GM12878 (cell line): ENCODE measurements around the gene NPM1. TPM values are rescaled to one million over a fixed set of nuclear protein-coding genes. Genes with fewer than 3 reads are reported as not detected.

Source experiments
- ATAC-seq: fragments of 200-7000 bp; cut with Tn5 transposase; 3 replicates; pipeline ENCODE4 v1.9.1; 2020; ENCODE audit warnings: mild to moderate bottlenecking, moderate library complexity
- BruUV-seq: library from RNA; stranded (reverse); fragments of 400-500 nt; replicated peaks from 2 replicates; lab custom pipeline; 2021; lab: Mats Ljungman, UMichigan
- CTCF ChIA-PET: fragments of 300-600 bp; sonication (Branson Sonifier 250); formaldehyde crosslinking; extraction: SDS; loops from one replicate; lab custom pipeline; 2021; ENCODE audit warnings: inconsistent platforms; lab: Yijun Ruan, JAX
- POLR2A ChIA-PET: fragments of 350-600 bp; formaldehyde crosslinking; extraction: SDS; loops from one replicate; lab custom pipeline; 2021; ENCODE audit warnings: inconsistent platforms; lab: Charles Lee
- RAD21 ChIA-PET: fragments of 300-600 bp; sonication (Branson Sonifier 250); formaldehyde crosslinking; loops from one replicate; lab custom pipeline; 2023; ENCODE audit warnings: antibody characterized with exemption; ENCODE audit not compliant: unreplicated experiment; lab: Charles Lee
- SMC1A ChIA-PET: fragments of 300-600 bp; sonication (Branson Sonifier 250); formaldehyde crosslinking; loops from one replicate; lab custom pipeline; 2023; ENCODE audit not compliant: unreplicated experiment, uncharacterized antibody; lab: Charles Lee
- DNase-seq: peaks from one replicate; pipeline ENCODE4 v3.0.0-alpha.2; 2011; ENCODE audit warnings: low read depth, low spot score
- FAIRE-seq: peaks from 3 replicates; lab custom pipeline; 2011; peaks lifted over from hg19 to GRCh38; lab: Jason Lieb, UNC
- H2AFZ ChIP-seq: 2 replicates; pipeline ENCODE4 v1.6.0; 2011; ENCODE audit warnings: low read depth, low read length, control low read depth; ENCODE audit not compliant: control insufficient read depth
- H3K27ac ChIP-seq: 2 replicates; pipeline ENCODE4 v1.5.1; 2011; ENCODE audit warnings: control low read depth; ENCODE audit not compliant: control insufficient read depth, insufficient read depth
- H3K27me3 ChIP-seq, 2 experiments: replicated peaks in 1 of 2; 2 replicates each; pipeline versions ENCODE4 v1.6.0 to v1.6.1; 2011; ENCODE audit warnings: low read length in 1 of 2; ENCODE audit not compliant: control insufficient read depth in 2 of 2, insufficient read depth in 2 of 2
- H3K36me3 ChIP-seq, 2 experiments: 2 replicates each; pipeline ENCODE4 v1.5.1; 2011; ENCODE audit warnings: low read length in 1 of 2; ENCODE audit not compliant: control insufficient read depth in 2 of 2, insufficient read depth in 2 of 2
- H3K4me1 ChIP-seq: 2 replicates; pipeline ENCODE4 v1.6.1; 2011; ENCODE audit warnings: mild to moderate bottlenecking, low read length, moderate library complexity, mixed read lengths; ENCODE audit not compliant: control insufficient read depth, insufficient read depth
- H3K4me2 ChIP-seq: 2 replicates; pipeline ENCODE4 v1.6.0; 2011; ENCODE audit warnings: control low read depth; ENCODE audit not compliant: control insufficient read depth, insufficient read depth
- H3K4me3 ChIP-seq: fragments of 200-600 bp; sonication (generic); 2 replicates; pipeline ENCODE4 v1.5.1; 2016
- H3K79me2 ChIP-seq: 2 replicates; pipeline ENCODE4 v1.6.0; 2011; ENCODE audit warnings: low read length; ENCODE audit not compliant: control insufficient read depth, insufficient read depth
- H3K9ac ChIP-seq: 2 replicates; pipeline ENCODE4 v1.8.0; 2011; ENCODE audit warnings: low read length, control low read depth, mixed read lengths; ENCODE audit not compliant: control insufficient read depth, insufficient read depth
- H3K9me3 ChIP-seq: replicated peaks from 3 replicates; pipeline ENCODE4 v1.5.1; 2011; ENCODE audit warnings: mild to moderate bottlenecking, low read length; ENCODE audit not compliant: control insufficient read depth, insufficient read depth
- H4K20me1 ChIP-seq: 2 replicates; pipeline ENCODE4 v1.6.0; 2011; ENCODE audit not compliant: control insufficient read depth, insufficient read depth
- BRCA1 ChIP-seq: IDR thresholded peaks from 2 replicates; pipeline ENCODE4 v1.6.1; 2011; ENCODE audit warnings: low read depth, low read length, improper control_type of control experiment
- CHD1 ChIP-seq: IDR thresholded peaks from 2 replicates; pipeline ENCODE4 v1.6.1; 2012; ENCODE audit warnings: low read depth, low read length, improper control_type of control experiment
- ETV6 ChIP-seq, 2 experiments: fragments of 450-650 bp in 1 of 2; IDR thresholded peaks in 1 of 2; conservative IDR thresholded peaks in 1 of 2; 2 replicates each; pipeline ENCODE4 v1.6.1; 2014; ENCODE audit warnings: antibody characterized with exemption in 1 of 2, borderline replicate concordance in 1 of 2, low read depth in 1 of 2, mild to moderate bottlenecking in 1 of 2, moderate library complexity in 1 of 2
- HDAC6 ChIP-seq: fragments of 200-600 bp; sonication (generic); IDR thresholded peaks from one replicate; pipeline ENCODE4 v1.8.0; 2017; ENCODE audit warnings: antibody characterized with exemption; ENCODE audit not compliant: unreplicated experiment
- IRF4 ChIP-seq: IDR thresholded peaks from 2 replicates; pipeline ENCODE4 v1.6.1; 2011; ENCODE audit warnings: low read depth, low read length
- KAT2A ChIP-seq: conservative IDR thresholded peaks from 2 replicates; pipeline ENCODE4 v1.6.1; 2011; ENCODE audit warnings: low read depth, low read length; ENCODE audit not compliant: control insufficient read depth
- NFYA ChIP-seq: IDR thresholded peaks from 2 replicates; pipeline ENCODE4 v1.6.1; 2011; ENCODE audit warnings: low read depth, mild to moderate bottlenecking, low read length, improper control_type of control experiment, borderline replicate concordance
- NFYB ChIP-seq: IDR thresholded peaks from 2 replicates; pipeline ENCODE4 v1.6.1; 2011; ENCODE audit warnings: low read depth, mild to moderate bottlenecking, low read length, improper control_type of control experiment, moderate library complexity; ENCODE audit not compliant: insufficient read depth
- NR2C2 ChIP-seq: IDR thresholded peaks from 2 replicates; pipeline ENCODE4 v1.6.1; 2011; ENCODE audit warnings: borderline replicate concordance, low read depth; ENCODE audit not compliant: control insufficient read depth, insufficient read length
- POLR2AphosphoS2 ChIP-seq: IDR thresholded peaks from 2 replicates; pipeline ENCODE4 v1.6.1; 2011; ENCODE audit warnings: low read depth, mild to moderate bottlenecking, low read length, improper control_type of control experiment, moderate library complexity
- RCOR1 ChIP-seq: conservative IDR thresholded peaks from 2 replicates; pipeline ENCODE4 v1.6.1; 2012; ENCODE audit warnings: low read depth, low read length, improper control_type of control experiment
- SIX5 ChIP-seq: IDR thresholded peaks from 2 replicates; pipeline ENCODE4 v1.6.1; 2011; ENCODE audit warnings: mild to moderate bottlenecking, low read depth, low read length, moderate library complexity; ENCODE audit not compliant: severe bottlenecking
- SMAD5 ChIP-seq: IDR thresholded peaks from 2 replicates; pipeline ENCODE4 v1.6.1; 2016; ENCODE audit warnings: antibody characterized with exemption, low read depth
- SP1 ChIP-seq: IDR thresholded peaks from one replicate; pipeline ENCODE4 v1.6.1; 2011; ENCODE audit warnings: low read depth, low read length
- SREBF1 ChIP-seq: IDR thresholded peaks from 2 replicates; pipeline ENCODE4 v1.6.1; 2012; ENCODE audit warnings: mild to moderate bottlenecking, low read length
- TCF3 ChIP-seq: IDR thresholded peaks from 2 replicates; pipeline ENCODE4 v1.6.1; 2012; ENCODE audit warnings: low read depth, mild to moderate bottlenecking, low read length, borderline replicate concordance; ENCODE audit not compliant: insufficient read depth
- USF1 ChIP-seq: IDR thresholded peaks from 2 replicates; pipeline ENCODE4 v1.6.1; 2011; ENCODE audit warnings: borderline replicate concordance, low read depth, mild to moderate bottlenecking, moderate library complexity, mixed read lengths, low read length; ENCODE audit not compliant: insufficient read depth; ENCODE audit errors: extremely low read length
- ZNF274 ChIP-seq: IDR thresholded peaks from one replicate; pipeline ENCODE4 v1.8.0; 2011; ENCODE audit not compliant: insufficient read length, insufficient read depth
- WGBS: methylation state at CpG from one replicate; pipeline ENCODE4 v1.1.6; 2016; ENCODE audit warnings: low lambda C conversion rate; ENCODE audit not compliant: insufficient replicate concordance, insufficient coverage; ENCODE audit errors: missing lambda C conversion rate; 5-methylcytosine and 5-hydroxymethylcytosine counted together
- in situ Hi-C: fragments of 300-500 bp; cut with MboI; formaldehyde crosslinking; loops from 9 replicates; pipeline ENCODE4 v1.14.3; 2018; ENCODE audit warnings: mixed read lengths
- intact Hi-C: fragments of 100-400 bp; cut with micrococcal nuclease; formaldehyde crosslinking; loops from one replicate; pipeline ENCODE4 v1.14.2; 2022; ENCODE audit not compliant: unreplicated experiment
- polyA plus RNA-seq, 11 experiments: library from polyadenylated mRNA; depleted of rRNA in 4 of 11; unstranded in 6 of 11; stranded (reverse) in 5 of 11; fragments of >200 nt; fragmentation: Nextera tagmentation in 4 of 11; fragmentation: Illumina TruSeq in 1 of 11; extraction: Ambion mirVana in 4 of 11; extraction: Trizol in 1 of 11; gene quantifications; 1 replicate in 1 of 11; 2 replicates in 10 of 11; pipeline versions ENCODE4 v1.2.1 to v1.2.3, GENCODE V29; 2011 to 2016; ENCODE audit warnings: inconsistent platforms in 2 of 11, missing spikeins in 2 of 11, low read depth in 1 of 11
- total RNA-seq, 4 experiments: library from RNA; depleted of rRNA in 3 of 4; stranded (reverse); fragments of >200 nt in 3 of 4; fragmentation: Illumina TruSeq in 1 of 4; extraction: Trizol in 1 of 4; gene quantifications; 2 replicates each; pipeline versions ENCODE4 v1.2.1 to v1.2.3, GENCODE V29; 2013 to 2021
- TF ChIP-seq, protein P1 (sequence below): fragments of 450-650 bp; IDR thresholded peaks from 2 replicates; pipeline ENCODE4 v1.6.1; 2017; ENCODE audit warnings: low read depth, mild to moderate bottlenecking, moderate library complexity

Gene NPM1
- total and polyA plus RNA-seq, 10 of the 15 experiments (the other 5 are each of a cell fraction or from before 2014, with no cell fraction given): 1,843 to 5,466 (median 2,866) TPM

- intact Hi-C loops: loop anchor here (10.0 kb wide), 1 partner anchor 175 kb away; no protein-coding TSS in a partner anchor
- DNase-seq (no peak), FAIRE-seq (no peak), ATAC-seq (no peak)
- 45% methylated on average over 4 of the region's 4 CpGs for WGBS
- in situ Hi-C loops: no loop called here
- no peak overlapping the region for H3K4me3 ChIP-seq
- H2AFZ ChIP-seq: no peak overlapping the region
- no peaks in the 10 kb centered on the region for H4K20me1 ChIP-seq
- no peaks in the 10 kb centered on the region for H3K79me2 ChIP-seq
- no peak overlapping the region for H3K4me2 ChIP-seq
- H3K4me1 ChIP-seq: no peaks in the 10 kb centered on the region
- POLR2A ChIA-PET: no interaction called here
- TF ChIP-seq, protein P1, sequence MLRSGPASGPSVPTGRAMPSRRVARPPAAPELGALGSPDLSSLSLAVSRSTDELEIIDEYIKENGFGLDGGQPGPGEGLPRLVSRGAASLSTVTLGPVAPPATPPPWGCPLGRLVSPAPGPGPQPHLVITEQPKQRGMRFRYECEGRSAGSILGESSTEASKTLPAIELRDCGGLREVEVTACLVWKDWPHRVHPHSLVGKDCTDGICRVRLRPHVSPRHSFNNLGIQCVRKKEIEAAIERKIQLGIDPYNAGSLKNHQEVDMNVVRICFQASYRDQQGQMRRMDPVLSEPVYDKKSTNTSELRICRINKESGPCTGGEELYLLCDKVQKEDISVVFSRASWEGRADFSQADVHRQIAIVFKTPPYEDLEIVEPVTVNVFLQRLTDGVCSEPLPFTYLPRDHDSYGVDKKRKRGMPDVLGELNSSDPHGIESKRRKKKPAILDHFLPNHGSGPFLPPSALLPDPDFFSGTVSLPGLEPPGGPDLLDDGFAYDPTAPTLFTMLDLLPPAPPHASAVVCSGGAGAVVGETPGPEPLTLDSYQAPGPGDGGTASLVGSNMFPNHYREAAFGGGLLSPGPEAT: no peak
- TF ChIP-seq POLR2AphosphoS2 (no peak), SIX5 (no peak), IRF4 (no peak), ETV6 (conservative IDR thresholded peaks at IDR 0.05 in 1 of 2, IDR thresholded peaks at IDR 0.05 in 1 of 2; ENCODE audit: borderline replicate concordance in 1 of 2, low read depth in 1 of 2) (no peak), SP1 (no peak), NR2C2 (no peak), CHD1 (no peak), USF1 (no peak), SREBF1 (no peak), TCF3 (no peak), HDAC6 (no peak), ZNF274 (no peak), BRCA1 (no peak), NFYA (no peak), KAT2A (no peak), RCOR1 (no peak), NFYB (no peak), SMAD5 (no peak)
- no peaks in the 10 kb centered on the region for H3K27me3 ChIP-seq
- H3K9ac ChIP-seq: no peak overlapping the region
- H3K27ac ChIP-seq: no peak overlapping the region
- H3K9me3 ChIP-seq: no peaks in the 10 kb centered on the region
- H3K36me3 ChIP-seq: no peaks in the 10 kb centered on the region
- SMC1A ChIA-PET: no interaction called here
- RAD21 ChIA-PET: no interaction called here
- BruUV-seq: no TSS peak
- CTCF ChIA-PET: no interaction called here
These were observed 41.9 kb downstream of the NPM1 start for GRCh38 chr5:171429543-171429910.
